Measurements from ENCODE around the gene CRYGD. TPM values are rescaled to one million over a fixed set of nuclear protein-coding genes. Genes with fewer than 3 reads are reported as not detected.

CRYGD gene
- total and polyA plus RNA-seq, 2 donors (not counting 1 experiment from before 2014, with no cell fraction given), result not detected

DNA sequence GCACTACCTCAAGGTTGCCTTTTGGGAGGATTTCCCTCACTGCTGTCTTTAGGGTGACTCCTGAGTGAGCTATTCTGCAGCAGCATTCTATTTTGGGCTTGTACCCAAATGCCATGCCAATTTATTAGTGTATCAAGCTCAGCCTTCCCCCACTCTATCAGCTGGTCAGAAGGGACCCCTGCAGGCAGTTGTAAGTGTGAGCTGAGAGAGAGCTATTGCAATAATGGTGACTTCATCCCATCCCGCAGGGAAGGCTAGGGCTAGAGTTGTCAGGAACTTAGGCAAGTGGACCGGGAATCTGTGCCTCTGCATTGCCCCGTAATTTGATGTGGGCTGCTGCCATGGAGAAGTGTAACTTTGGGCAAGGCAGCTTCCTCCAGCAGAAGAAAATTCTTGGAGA is 23.4 kb upstream of the CRYGD start:
- Histone ChIP-seq H3K27ac (ENCODE audit: insufficient read depth, low read length) (no peak overlapping the region), H3K4me2 (ENCODE audit: extremely low read depth, insufficient read depth, low read length) (no peak overlapping the region), H3K79me2 (ENCODE audit: control insufficient read depth, insufficient read depth, low read length) (no peaks in the 10 kb centered on the region), H3K9ac (ENCODE audit: insufficient read depth, low read length) (no peak overlapping the region), H4K20me1 (ENCODE audit: control insufficient read depth, extremely low read depth, insufficient read depth, low read length) (no peaks in the 10 kb centered on the region), H2AFZ (ENCODE audit: low read length) (no peak overlapping the region), H3K4me1 (ENCODE audit: control insufficient read depth, extremely low read depth, insufficient read depth, low read length) (no peaks in the 10 kb centered on the region), H3K27me3 (ENCODE audit: control insufficient read depth, insufficient read depth, low read length) (no peaks in the 10 kb centered on the region), H3K36me3 (ENCODE audit: control insufficient read depth, insufficient read depth, low read length) (no peaks in the 10 kb centered on the region), H3K4me3 (replicated peaks in 1 of 4; ENCODE audit: control extremely low read depth in 1 of 4, insufficient read depth in 1 of 4, low read depth in 3 of 4, low read length in 4 of 4) (no peak overlapping the region), H3K9me3 (ENCODE audit: control insufficient read depth, insufficient read depth, low read depth, low read length) (no peaks in the 10 kb centered on the region)
- no peak for TF ChIP-seq EZH2 (IDR thresholded peaks at IDR 0.05; ENCODE audit: low read length, missing control alignments)
- TF ChIP-seq, protein P1, sequence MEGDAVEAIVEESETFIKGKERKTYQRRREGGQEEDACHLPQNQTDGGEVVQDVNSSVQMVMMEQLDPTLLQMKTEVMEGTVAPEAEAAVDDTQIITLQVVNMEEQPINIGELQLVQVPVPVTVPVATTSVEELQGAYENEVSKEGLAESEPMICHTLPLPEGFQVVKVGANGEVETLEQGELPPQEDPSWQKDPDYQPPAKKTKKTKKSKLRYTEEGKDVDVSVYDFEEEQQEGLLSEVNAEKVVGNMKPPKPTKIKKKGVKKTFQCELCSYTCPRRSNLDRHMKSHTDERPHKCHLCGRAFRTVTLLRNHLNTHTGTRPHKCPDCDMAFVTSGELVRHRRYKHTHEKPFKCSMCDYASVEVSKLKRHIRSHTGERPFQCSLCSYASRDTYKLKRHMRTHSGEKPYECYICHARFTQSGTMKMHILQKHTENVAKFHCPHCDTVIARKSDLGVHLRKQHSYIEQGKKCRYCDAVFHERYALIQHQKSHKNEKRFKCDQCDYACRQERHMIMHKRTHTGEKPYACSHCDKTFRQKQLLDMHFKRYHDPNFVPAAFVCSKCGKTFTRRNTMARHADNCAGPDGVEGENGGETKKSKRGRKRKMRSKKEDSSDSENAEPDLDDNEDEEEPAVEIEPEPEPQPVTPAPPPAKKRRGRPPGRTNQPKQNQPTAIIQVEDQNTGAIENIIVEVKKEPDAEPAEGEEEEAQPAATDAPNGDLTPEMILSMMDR (conservative IDR thresholded peaks at IDR 0.05 in 1 of 2, IDR thresholded peaks at IDR 0.05 in 1 of 2; ENCODE audit: low read depth in 1 of 2, low read length in 2 of 2), result no peak
- DNase-seq (ENCODE audit: low read depth in 2 of 2), result no peak

DNA sequence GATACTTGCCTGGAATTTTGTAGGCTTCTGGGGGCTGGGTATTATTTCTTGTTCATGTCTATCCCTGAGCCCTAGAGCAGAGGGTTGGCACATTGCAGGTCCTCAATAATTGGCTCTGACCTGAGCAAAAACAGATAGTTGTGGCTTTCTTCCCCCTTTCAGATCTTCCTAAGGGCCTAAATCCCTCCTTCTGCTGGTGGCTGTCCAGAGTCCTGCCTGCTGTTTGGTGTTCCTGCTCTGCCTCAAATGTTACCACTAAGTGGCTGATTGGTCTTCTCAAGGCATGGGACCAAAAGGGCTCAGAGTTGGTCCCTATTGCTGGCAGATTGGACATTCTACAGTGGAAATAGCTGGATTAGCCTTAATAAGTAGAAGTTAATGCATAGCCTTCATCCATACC is 22.7 kb upstream of the CRYGD start:
- Histone ChIP-seq H3K9me3 (ENCODE audit: control insufficient read depth, insufficient read depth, low read depth, low read length) (no peaks in the 10 kb centered on the region), H3K4me2 (ENCODE audit: extremely low read depth, insufficient read depth, low read length) (no peak overlapping the region), H3K36me3 (ENCODE audit: control insufficient read depth, insufficient read depth, low read length) (no peaks in the 10 kb centered on the region), H3K4me3 (replicated peaks in 1 of 4; ENCODE audit: control extremely low read depth in 1 of 4, insufficient read depth in 1 of 4, low read depth in 3 of 4, low read length in 4 of 4) (no peak overlapping the region), H4K20me1 (ENCODE audit: control insufficient read depth, extremely low read depth, insufficient read depth, low read length) (no peaks in the 10 kb centered on the region), H3K4me1 (ENCODE audit: control insufficient read depth, extremely low read depth, insufficient read depth, low read length) (no peaks in the 10 kb centered on the region), H3K79me2 (ENCODE audit: control insufficient read depth, insufficient read depth, low read length) (no peaks in the 10 kb centered on the region), H2AFZ (ENCODE audit: low read length) (no peak overlapping the region), H3K27ac (ENCODE audit: insufficient read depth, low read length) (no peak overlapping the region), H3K27me3 (ENCODE audit: control insufficient read depth, insufficient read depth, low read length) (no peaks in the 10 kb centered on the region), H3K9ac (ENCODE audit: insufficient read depth, low read length) (no peak overlapping the region)
- TF ChIP-seq EZH2 (IDR thresholded peaks at IDR 0.05; ENCODE audit: low read length, missing control alignments), result no peak
- TF ChIP-seq, protein P1 (conservative IDR thresholded peaks at IDR 0.05 in 1 of 2, IDR thresholded peaks at IDR 0.05 in 1 of 2; ENCODE audit: low read depth in 1 of 2, low read length in 2 of 2), result no peak
- DNase-seq (ENCODE audit: low read depth in 2 of 2), result no peak

DNA sequence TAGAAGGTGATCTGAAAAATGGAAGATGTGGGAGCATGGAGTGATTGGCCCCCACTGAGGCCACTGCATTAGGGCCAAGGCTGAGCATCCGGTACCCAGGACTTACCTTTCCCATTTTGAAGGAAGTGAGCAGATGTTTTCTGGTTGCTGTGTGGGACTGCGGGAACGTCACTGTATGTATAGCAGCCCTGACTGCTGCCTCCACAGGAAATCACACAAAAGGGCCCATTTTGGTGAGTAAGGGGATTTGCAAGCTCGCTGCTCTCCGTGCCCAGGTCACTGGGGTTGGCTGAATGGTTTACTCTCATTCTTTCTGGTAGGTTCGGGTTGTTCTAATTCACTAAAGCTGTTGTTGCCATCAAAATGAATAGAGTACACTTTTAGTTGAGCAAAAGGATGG is 21.7 kb upstream of the CRYGD start, which contains the start of gene CRYGB:
Gene CRYGB, minus strand, starts transcription at position 153 of the 400 bp plus-strand sequence. Its CDS starts 38 bp downstream, at position 115.
- Histone ChIP-seq H3K4me1 (ENCODE audit: control insufficient read depth, extremely low read depth, insufficient read depth, low read length) (no peaks in the 10 kb centered on the region), H3K79me2 (ENCODE audit: control insufficient read depth, insufficient read depth, low read length) (no peaks in the 10 kb centered on the region), H3K4me2 (ENCODE audit: extremely low read depth, insufficient read depth, low read length) (no peak within 1 kb of the TSS), H3K27me3 (ENCODE audit: control insufficient read depth, insufficient read depth, low read length) (no peaks in the 10 kb centered on the region), H3K4me3 (replicated peaks in 1 of 4; ENCODE audit: control extremely low read depth in 1 of 4, insufficient read depth in 1 of 4, low read depth in 3 of 4, low read length in 4 of 4) (no peak within 1 kb of the TSS), H3K9me3 (ENCODE audit: control insufficient read depth, insufficient read depth, low read depth, low read length) (no peaks in the 10 kb centered on the region), H2AFZ (ENCODE audit: low read length) (no peak within 1 kb of the TSS), H3K36me3 (ENCODE audit: control insufficient read depth, insufficient read depth, low read length) (no peaks in the 10 kb centered on the region), H3K9ac (ENCODE audit: insufficient read depth, low read length) (no peak within 1 kb of the TSS), H4K20me1 (ENCODE audit: control insufficient read depth, extremely low read depth, insufficient read depth, low read length) (no peaks in the 10 kb centered on the region), H3K27ac (ENCODE audit: insufficient read depth, low read length) (no peak within 1 kb of the TSS)
- TF ChIP-seq EZH2 (IDR thresholded peaks at IDR 0.05; ENCODE audit: low read length, missing control alignments), result no peak
- TF ChIP-seq, protein P1 (conservative IDR thresholded peaks at IDR 0.05 in 1 of 2, IDR thresholded peaks at IDR 0.05 in 1 of 2; ENCODE audit: low read depth in 1 of 2, low read length in 2 of 2), result no peak
- no peak for DNase-seq (ENCODE audit: low read depth in 2 of 2)

Measured in fibroblast of lung (primary cell).